ENCODE data around the gene UBTD1.
A peak's percentile ranks its signal among the peaks of the same experiment; 100 is the strongest.

Gene UBTD1

DNA sequence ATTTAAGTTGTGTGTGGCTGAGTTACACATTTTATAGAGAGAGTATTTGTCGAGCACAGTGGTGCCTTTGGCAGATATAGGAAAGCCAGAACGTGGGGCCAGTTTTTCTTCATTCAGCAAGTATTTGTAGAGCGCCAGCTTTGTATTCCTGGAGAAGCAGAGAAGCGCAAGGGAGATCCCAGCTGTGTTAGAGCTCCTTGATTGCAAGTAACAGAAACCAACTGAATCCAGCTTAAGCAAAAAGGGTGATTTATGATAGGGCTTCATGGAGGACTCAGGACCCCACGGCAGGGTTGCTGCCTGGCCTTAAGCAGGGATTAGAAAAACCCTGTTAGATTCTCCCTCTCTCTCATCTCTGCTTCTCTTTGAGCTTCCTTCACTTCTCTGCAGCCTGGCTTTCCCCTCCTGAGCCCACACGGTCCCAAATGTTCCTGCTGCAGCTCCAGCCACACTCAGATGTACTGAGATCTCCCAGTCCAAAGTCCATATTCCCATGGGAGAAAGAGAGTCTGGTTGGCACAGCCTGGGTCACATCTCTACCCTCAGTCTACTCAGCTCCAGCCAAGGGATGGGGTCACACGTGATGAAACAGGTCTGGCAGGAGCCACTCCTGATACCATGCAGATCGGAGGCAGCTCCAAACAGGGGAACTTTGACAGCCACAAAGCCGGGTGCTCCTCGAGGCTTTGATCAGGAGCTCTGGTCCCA lies 16.7 kb downstream of the UBTD1 start:
- H3K27me3 ChIP-seq (ENCODE audit: insufficient read depth, low read depth, severe bottlenecking) = no peaks in the 10 kb centered on the region
- no peaks in the 10 kb centered on the region for H3K36me3 ChIP-seq
- no peak overlapping the region for H3K4me3 ChIP-seq (ENCODE audit: low read depth, low read length)
- DNase-seq = peak; percentile 72
- no peaks in the 10 kb centered on the region for H3K9me3 ChIP-seq (ENCODE audit: severe bottlenecking)
- H3K27ac ChIP-seq = peak overlapping the region; percentile 47
- TF ChIP-seq, protein P1, sequence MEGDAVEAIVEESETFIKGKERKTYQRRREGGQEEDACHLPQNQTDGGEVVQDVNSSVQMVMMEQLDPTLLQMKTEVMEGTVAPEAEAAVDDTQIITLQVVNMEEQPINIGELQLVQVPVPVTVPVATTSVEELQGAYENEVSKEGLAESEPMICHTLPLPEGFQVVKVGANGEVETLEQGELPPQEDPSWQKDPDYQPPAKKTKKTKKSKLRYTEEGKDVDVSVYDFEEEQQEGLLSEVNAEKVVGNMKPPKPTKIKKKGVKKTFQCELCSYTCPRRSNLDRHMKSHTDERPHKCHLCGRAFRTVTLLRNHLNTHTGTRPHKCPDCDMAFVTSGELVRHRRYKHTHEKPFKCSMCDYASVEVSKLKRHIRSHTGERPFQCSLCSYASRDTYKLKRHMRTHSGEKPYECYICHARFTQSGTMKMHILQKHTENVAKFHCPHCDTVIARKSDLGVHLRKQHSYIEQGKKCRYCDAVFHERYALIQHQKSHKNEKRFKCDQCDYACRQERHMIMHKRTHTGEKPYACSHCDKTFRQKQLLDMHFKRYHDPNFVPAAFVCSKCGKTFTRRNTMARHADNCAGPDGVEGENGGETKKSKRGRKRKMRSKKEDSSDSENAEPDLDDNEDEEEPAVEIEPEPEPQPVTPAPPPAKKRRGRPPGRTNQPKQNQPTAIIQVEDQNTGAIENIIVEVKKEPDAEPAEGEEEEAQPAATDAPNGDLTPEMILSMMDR (IDR thresholded peaks at IDR 0.05; ENCODE audit: low read depth, low read length) = no peak

DNA sequence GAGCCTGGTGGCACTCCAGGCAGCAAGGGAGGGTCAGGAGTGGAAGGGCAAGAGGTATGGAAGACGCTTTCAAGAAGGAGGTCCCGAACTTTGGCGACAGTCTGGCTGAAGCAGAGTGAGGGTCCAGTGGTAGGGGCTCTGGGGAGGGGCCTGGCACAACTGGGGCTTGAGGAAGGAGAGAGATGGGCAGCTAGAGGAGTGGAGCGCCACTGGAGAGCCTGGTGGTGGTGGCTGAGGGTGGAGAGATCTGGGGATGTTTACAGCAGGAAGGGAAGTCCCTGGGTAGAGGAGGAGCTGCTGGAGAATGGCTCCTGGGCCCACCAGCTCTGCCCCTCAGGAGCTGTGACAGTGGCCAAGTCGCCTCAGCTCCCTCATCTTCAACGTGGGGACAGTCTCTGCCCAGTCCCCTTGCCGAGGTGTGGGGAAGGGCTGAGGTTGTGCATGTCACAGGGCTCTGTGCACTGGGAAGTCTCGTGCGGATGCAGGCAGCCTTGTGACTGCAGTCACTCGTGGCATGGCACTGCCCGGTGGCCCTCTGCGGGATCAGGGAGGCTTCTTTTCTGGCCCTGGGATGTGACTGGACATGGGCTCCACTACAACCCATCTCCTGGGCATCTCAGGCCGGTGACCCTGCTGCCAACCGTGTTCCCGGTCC lies 18.5 kb downstream of the UBTD1 start:
- TF ChIP-seq, protein P1 (IDR thresholded peaks at IDR 0.05; ENCODE audit: low read depth, low read length) = no peak
- H3K27me3 ChIP-seq (ENCODE audit: insufficient read depth, low read depth, severe bottlenecking) = no peaks in the 10 kb centered on the region

DNA sequence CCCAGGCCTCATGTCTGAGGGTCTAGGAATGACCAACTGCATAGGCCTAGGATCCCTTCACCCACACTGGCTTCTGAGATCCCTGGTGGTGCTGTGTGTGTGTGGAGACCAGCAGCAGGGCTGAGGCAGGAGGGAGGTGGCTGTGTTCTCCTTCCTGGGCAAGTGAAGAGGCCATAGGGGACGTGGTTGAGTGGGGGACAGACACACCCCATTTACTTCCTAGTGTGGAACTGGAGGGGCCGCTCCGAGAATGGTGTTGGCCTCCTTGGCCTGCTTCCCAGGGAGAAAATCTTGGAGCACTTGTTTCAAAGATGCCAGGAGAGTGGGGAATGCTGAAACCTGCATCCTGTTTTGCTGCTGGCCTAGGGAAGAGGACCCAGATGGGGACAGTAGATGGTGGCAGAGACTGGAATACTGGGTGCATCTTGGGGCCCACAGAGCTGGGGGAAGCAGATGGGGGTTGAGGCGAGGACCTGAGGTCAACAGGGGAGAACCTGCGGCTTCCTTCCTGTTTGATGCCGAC lies 19.1 kb downstream of the UBTD1 start:
- Histone ChIP-seq H3K27ac (no peak overlapping the region), H3K27me3 (ENCODE audit: insufficient read depth, low read depth, severe bottlenecking) (no peaks in the 10 kb centered on the region), H3K36me3 (no peaks in the 10 kb centered on the region), H3K9me3 (ENCODE audit: severe bottlenecking) (no peaks in the 10 kb centered on the region), H3K4me3 (ENCODE audit: low read depth, low read length) (no peak overlapping the region)
- TF ChIP-seq, protein P1 (IDR thresholded peaks at IDR 0.05; ENCODE audit: low read depth, low read length) = no peak
- no peak for DNase-seq

More for the DNA sequence above, 18.5 kb downstream of the UBTD1 start:
- H3K36me3 ChIP-seq = no peaks in the 10 kb centered on the region
- H3K4me3 ChIP-seq (ENCODE audit: low read depth, low read length) = no peak overlapping the region
- DNase-seq = no peak
- H3K27ac ChIP-seq = no peak overlapping the region
- no peaks in the 10 kb centered on the region for H3K9me3 ChIP-seq (ENCODE audit: severe bottlenecking)

DNA sequence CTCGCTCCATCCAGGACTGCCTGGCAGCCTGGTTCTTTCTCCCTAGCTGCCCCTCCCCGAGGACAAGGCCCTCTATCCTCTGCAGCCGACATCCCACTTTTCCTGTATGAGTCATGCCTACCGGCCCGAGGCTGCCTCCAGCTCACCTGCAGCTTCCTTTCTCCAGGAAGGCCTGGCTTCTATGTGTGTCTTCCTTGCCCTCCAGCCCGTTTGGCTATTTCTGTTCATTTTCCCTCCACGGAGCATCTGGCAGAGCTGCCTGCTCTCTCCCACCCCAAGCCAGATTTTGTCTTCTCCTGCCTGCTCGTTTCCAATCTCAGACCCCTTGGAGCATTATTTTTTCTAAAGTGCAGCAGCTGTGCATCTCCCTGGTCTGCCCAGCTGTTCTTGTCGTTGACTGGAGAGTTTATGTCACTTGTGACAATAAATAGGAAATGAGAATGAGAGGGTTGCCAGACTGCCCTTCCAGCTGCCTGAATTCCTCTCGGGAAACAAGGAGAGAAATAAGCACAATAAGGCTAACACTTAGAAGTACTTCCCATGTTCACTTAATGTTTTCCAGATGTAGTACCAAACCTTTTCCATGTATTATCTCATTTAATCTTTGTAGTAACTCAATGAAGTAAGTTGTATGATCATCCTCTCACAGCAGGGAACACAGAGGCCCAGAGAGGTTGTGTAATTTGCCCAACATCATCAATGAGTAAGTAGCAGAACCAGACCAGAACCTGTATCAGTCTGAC lies 19.7 kb downstream of the UBTD1 start:
- H3K27me3 ChIP-seq (ENCODE audit: insufficient read depth, low read depth, severe bottlenecking) = no peaks in the 10 kb centered on the region
- no peaks in the 10 kb centered on the region for H3K9me3 ChIP-seq (ENCODE audit: severe bottlenecking)
- no peaks in the 10 kb centered on the region for H3K36me3 ChIP-seq
- TF ChIP-seq, protein P1 (IDR thresholded peaks at IDR 0.05; ENCODE audit: low read depth, low read length) = no peak
- no peak for DNase-seq
- no peak overlapping the region for H3K4me3 ChIP-seq (ENCODE audit: low read depth, low read length)
- no peak overlapping the region for H3K27ac ChIP-seq

DNA sequence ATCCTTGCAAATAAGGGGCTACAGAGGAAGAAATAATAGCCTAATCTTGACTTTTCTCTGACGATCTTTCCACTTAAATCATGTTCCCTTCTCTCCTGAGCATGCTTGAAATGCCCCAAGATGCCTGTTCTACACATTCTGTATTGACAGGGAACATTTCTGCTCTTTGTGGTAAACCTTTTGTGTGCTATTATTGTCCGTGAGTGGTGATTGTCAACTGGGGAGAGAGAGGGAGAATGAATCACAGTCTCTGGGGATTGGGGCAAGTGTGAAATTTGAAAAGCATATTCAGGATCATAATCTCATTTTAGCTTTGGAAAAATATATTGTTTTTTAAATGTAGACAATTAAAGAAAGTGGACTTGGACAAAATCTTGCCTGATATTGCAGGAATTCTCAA lies 20.6 kb downstream of the UBTD1 start:
- Histone ChIP-seq H3K9me3 (ENCODE audit: severe bottlenecking) (no peaks in the 10 kb centered on the region), H3K4me3 (ENCODE audit: low read depth, low read length) (no peak overlapping the region), H3K27me3 (ENCODE audit: insufficient read depth, low read depth, severe bottlenecking) (no peaks in the 10 kb centered on the region), H3K27ac (no peak overlapping the region), H3K36me3 (no peaks in the 10 kb centered on the region)
- no peak for DNase-seq
- TF ChIP-seq, protein P1 (IDR thresholded peaks at IDR 0.05; ENCODE audit: low read depth, low read length) = no peak

Measured in WERI-Rb-1 (cell line).